ENCODE results near the gene B4GALT2. TPM values are rescaled to one million over a fixed set of nuclear protein-coding genes. Genes with fewer than 3 reads are reported as not detected.

Gene B4GALT2
- total and polyA plus RNA-seq, 9 of the 15 experiments (the other 6 are each of a cell fraction or from before 2014, with no cell fraction given): 1.3 to 86.8 (median 43.8) TPM

DNA sequence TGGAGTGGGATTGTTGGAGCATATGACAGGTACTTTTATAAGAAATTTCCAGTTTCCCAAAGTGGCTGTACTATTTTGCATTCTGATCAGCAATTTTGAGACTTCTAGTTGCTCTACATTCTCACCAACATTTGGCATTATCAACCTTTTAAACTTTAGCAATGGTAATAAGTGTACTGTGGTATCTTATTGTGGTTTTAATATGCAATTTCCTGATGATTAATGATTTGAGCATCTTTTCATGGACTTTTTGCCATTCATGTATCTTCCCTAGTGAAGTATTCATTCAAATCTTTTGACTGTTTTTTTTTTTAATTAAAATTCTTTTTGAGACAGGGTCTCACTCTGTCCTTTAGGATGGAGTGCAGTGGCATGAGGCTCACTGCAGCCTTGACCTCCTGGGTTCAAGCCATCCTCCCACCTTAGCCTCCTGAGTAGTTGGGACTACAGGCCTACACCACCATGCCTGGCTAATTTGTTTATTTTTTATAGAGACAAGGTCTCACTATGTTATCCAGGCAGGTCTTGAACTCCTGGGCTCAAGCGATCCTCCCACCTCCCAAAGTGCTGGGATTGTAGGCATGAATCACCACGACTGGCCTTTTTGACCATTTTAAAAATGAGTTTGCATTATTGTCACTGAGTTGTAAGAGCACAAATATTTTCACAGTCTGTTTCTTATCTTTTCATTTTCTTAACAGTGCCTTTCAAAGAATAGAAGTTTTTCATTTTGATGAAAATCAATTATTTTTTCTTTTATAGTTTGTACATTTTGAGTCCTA lies 60.1 kb downstream of the B4GALT2 start:
- Histone ChIP-seq H4K20me1 (replicated peaks; ENCODE audit: control insufficient read depth, insufficient read depth, low read length) (no peaks in the 10 kb centered on the region), H3K9ac (ENCODE audit: insufficient read depth in 1 of 2, low read depth in 2 of 2, low read length in 2 of 2) (no peak overlapping the region), H3K4me2 (ENCODE audit: insufficient read depth, low read length) (no peak overlapping the region), H3K4me1 (replicated peaks in 1 of 2; ENCODE audit: control insufficient read depth in 2 of 2, insufficient read depth in 2 of 2, low read length in 2 of 2) (peaks cover 46 to 50% of the 10 kb centered on the region in 2 experiments), H3K4me3 (no peak overlapping the region), H3K27ac (ENCODE audit: extremely low read depth, low read depth, low read length) (no peak overlapping the region), H3K27me3 (ENCODE audit: control insufficient read depth in 2 of 2, insufficient read depth in 2 of 2, low read length in 2 of 2) (no peaks in the 10 kb centered on the region), H3K36me3 (ENCODE audit: control insufficient read depth, insufficient read depth, low read length) (no peaks in the 10 kb centered on the region), H3K9me1 (ENCODE audit: control insufficient read depth, insufficient read depth, low read length) (no peaks in the 10 kb centered on the region), H3K9me3 (replicated peaks; ENCODE audit: control insufficient read depth, insufficient read depth, low read depth, low read length) (no peaks in the 10 kb centered on the region), H3K79me2 (ENCODE audit: control insufficient read depth, insufficient read depth, low read length) (no peaks in the 10 kb centered on the region), H2AFZ (ENCODE audit: low read depth, low read length) (no peak overlapping the region)
- POLR2A ChIA-PET: interaction anchor here (1.0 to 1.1 kb wide), 2 partner anchors 9 to 76 kb away, joined by 3 read pairs; no protein-coding TSS in a partner anchor
- CTCF ChIA-PET (ENCODE audit: low intra/inter-chr PET ratio): interaction anchor here (0.9 kb wide), 1 partner anchor 33 kb away, joined by 4 read pairs; no protein-coding TSS in a partner anchor
- DNase-seq (ENCODE audit: extremely low read depth in 1 of 4, low spot score in 3 of 4): peak in 1 of 4 experiments; percentile 58
- intact Hi-C loops (cut with micrococcal nuclease) (loop anchor here (5.0 kb wide), 1 partner anchor 92 kb away; the partner anchor contains the start of gene IPO13), in situ Hi-C loops (cut with MboI) (no loop called here)
- no TSS peak for BruUV-seq (replicated peaks)
- no peak for ATAC-seq
- 13% methylated on average over 2 of the region's 2 CpGs for WGBS (ENCODE audit: insufficient coverage, low coverage, missing lambda C conversion rate)
- peak; percentile 74 for FAIRE-seq
- TF ChIP-seq ZNF316 (IDR thresholded peaks at IDR 0.05): 0 out of 2 replicates have a peak, but pooled peaks have one; percentile 38
- TF ChIP-seq GABPA (tag; conservative IDR thresholded peaks at IDR 0.05; ENCODE audit: low read depth): no peak
- peak; percentile 46 for TF ChIP-seq ATF3 (IDR thresholded peaks at IDR 0.05)
- no peak for TF ChIP-seq ATF3 (CRISPR knock-in tag; conservative IDR thresholded peaks at IDR 0.05)
- no peak for TF ChIP-seq SOX6 (IDR thresholded peaks at IDR 0.05)
- peak; percentile 19; the same call in 1 of the 2 replicates for TF ChIP-seq MAFG (tag; conservative IDR thresholded peaks at IDR 0.05)
- 0 out of 2 replicates have a peak, but pooled peaks have one; percentile 48 for TF ChIP-seq JUN (IDR thresholded peaks at IDR 0.05; ENCODE audit: borderline replicate concordance, low read depth, low read length)
- no peak for TF ChIP-seq JUN (CRISPR knock-in tag; IDR thresholded peaks at IDR 0.05; ENCODE audit: borderline replicate concordance)
- TF ChIP-seq KDM1A (IDR thresholded peaks at IDR 0.05): peak; percentile 81 to 83; a peak in 3 of 4 replicates
- TF ChIP-seq HDAC1 (IDR thresholded peaks at IDR 0.05): peak in 1 of 2 experiments; percentile 58; a peak in 1 of 4 replicates
- 0 out of 2 replicates have a peak, but pooled peaks have one; percentile 24 for TF ChIP-seq EGR1 (conservative IDR thresholded peaks at IDR 0.05)
- no peak for TF ChIP-seq NR2C2 (CRISPR knock-in tag; IDR thresholded peaks at IDR 0.05)
- TF ChIP-seq NR2C2 (tag; IDR thresholded peaks at IDR 0.05): no peak
- TF ChIP-seq CREM (IDR thresholded peaks at IDR 0.05; ENCODE audit: low read depth): 0 out of 2 replicates have a peak, but pooled peaks have one; percentile 8
- TF ChIP-seq JUND (IDR thresholded peaks at IDR 0.05; ENCODE audit: borderline replicate concordance, low read depth, low read length): peak; percentile 67
- TF ChIP-seq JUND (tag; IDR thresholded peaks at IDR 0.05; ENCODE audit: borderline replicate concordance, low read depth, low read length): peak; percentile 36; the same call in 1 of the 3 replicates
- peak; percentile 31; the same call in 1 of the 2 replicates for TF ChIP-seq MAFF (IDR thresholded peaks at IDR 0.05; ENCODE audit: low read length)
- TF ChIP-seq SMARCA4 (IDR thresholded peaks at IDR 0.05): peak; percentile 64; the same call in 1 of the 2 replicates
- TF ChIP-seq HDAC2 (IDR thresholded peaks at IDR 0.05): 0 out of 2 replicates have a peak, but pooled peaks have one; percentile 20
- peak; percentile 38; the same call in 1 of the 2 replicates for TF ChIP-seq MAFK (IDR thresholded peaks at IDR 0.05; ENCODE audit: low read length)
- TF ChIP-seq CBFA2T3 (IDR thresholded peaks at IDR 0.05): peak; percentile 66
- peak; percentile 68 for TF ChIP-seq ARID1B (IDR thresholded peaks at IDR 0.05)
- TF ChIP-seq C11orf30 (IDR thresholded peaks at IDR 0.05; ENCODE audit: low read depth): peak; percentile 73
- TF ChIP-seq NFE2 (IDR thresholded peaks at IDR 0.05; ENCODE audit: low read depth): peak; percentile 66
- TF ChIP-seq TCF3 (CRISPR knock-in tag; IDR thresholded peaks at IDR 0.05): peak; percentile 34; the same call in 1 of the 2 replicates
- TF ChIP-seq RCOR1 (IDR thresholded peaks at IDR 0.05; ENCODE audit: borderline replicate concordance in 1 of 2, low read depth in 2 of 2, low read length in 2 of 2): peak in 1 of 2 experiments; percentile 74; a peak in 2 of 4 replicates

Measured in K562 (cell line).